ENCODE data around the gene LRMDA.

- TF ChIP-seq CTCF (IDR thresholded peaks at IDR 0.05; ENCODE audit: low read depth, low read length) (no peak), EZH2phosphoT487 (IDR thresholded peaks at IDR 0.05; ENCODE audit: low read depth) (no peak)
These were observed 428.6 kb downstream of the LRMDA start for GRCh38 chr10:75860009-75860408.

Data from OCI-LY3 (cell line).